OCI-LY3 (cell line): Measurements from ENCODE around the gene LRP5.

Source experiments
- CTCF ChIP-seq: fragments of 200-600, 300-600 bp; sonication (generic); IDR thresholded peaks from 2 replicates; pipeline ENCODE4 v1.5.1; 2014; ENCODE audit warnings: antibody characterized with exemption, low read length, low read depth
- EZH2phosphoT487 ChIP-seq: fragments of 200-600 bp; shearing (Covaris generic); IDR thresholded peaks from 2 replicates; pipeline ENCODE4 v1.6.1; 2018; ENCODE audit warnings: antibody characterized with exemption, mixed run types, low read depth

- TF ChIP-seq CTCF (no peak), EZH2phosphoT487 (no peak)
Observed at GRCh38 chr11:68302256-68302655, 10.1 kb upstream of the LRP5 start.
